Measurements from ENCODE around the gene HDAC3. TPM values are rescaled to one million over a fixed set of nuclear protein-coding genes. Genes with fewer than 3 reads are reported as not detected.
A peak's percentile ranks its signal among the peaks of the same experiment; 100 is the strongest.

Gene HDAC3
- total RNA-seq, 1 donor from 2014 or later, result 47.8 TPM

GRCh38 chr5:141681295-141681694 is 44.6 kb upstream of the HDAC3 start:
- Mint-ChIP-seq H3K36me3 (ENCODE audit: low read depth) (no peaks in the 10 kb centered on the region), H3K4me1 (ENCODE audit: low read depth) (peaks cover 16% of the 10 kb centered on the region), H3K9me3 (ENCODE audit: low read depth) (no peaks in the 10 kb centered on the region), H3K27ac (ENCODE audit: unreplicated experiment) (peak overlapping the region; percentile 97), H3K27me3 (ENCODE audit: low read depth) (no peaks in the 10 kb centered on the region), H3K4me3 (ENCODE audit: unreplicated experiment) (peak overlapping the region; percentile 74)
- no peak for TF ChIP-seq CTCF (IDR thresholded peaks at IDR 0.05)
- no peak for DNase-seq (ENCODE audit: low spot score)

- H3K4me1 Mint-ChIP-seq (ENCODE audit: low read depth), result peaks cover 16% of the 10 kb centered on the region
- H3K4me3 Mint-ChIP-seq (ENCODE audit: unreplicated experiment), result peak overlapping the region; percentile 74
- H3K36me3 Mint-ChIP-seq (ENCODE audit: low read depth), result no peaks in the 10 kb centered on the region
- no peaks in the 10 kb centered on the region for H3K27me3 Mint-ChIP-seq (ENCODE audit: low read depth)
- peak overlapping the region; percentile 97 for H3K27ac Mint-ChIP-seq (ENCODE audit: unreplicated experiment)
- TF ChIP-seq CTCF (IDR thresholded peaks at IDR 0.05), result no peak
- H3K9me3 Mint-ChIP-seq (ENCODE audit: low read depth), result no peaks in the 10 kb centered on the region
- DNase-seq (ENCODE audit: low spot score), result no peak
Measured at GRCh38 chr5:141680751-141681201, 44.1 kb upstream of the HDAC3 start.

GRCh38 chr5:141680178-141680577 is 43.5 kb upstream of the HDAC3 start:
- peaks cover 16% of the 10 kb centered on the region for H3K4me1 Mint-ChIP-seq (ENCODE audit: low read depth)
- no peak for DNase-seq (ENCODE audit: low spot score)
- no peak overlapping the region for H3K27ac Mint-ChIP-seq (ENCODE audit: unreplicated experiment)
- no peaks in the 10 kb centered on the region for H3K36me3 Mint-ChIP-seq (ENCODE audit: low read depth)
- no peaks in the 10 kb centered on the region for H3K9me3 Mint-ChIP-seq (ENCODE audit: low read depth)
- no peaks in the 10 kb centered on the region for H3K27me3 Mint-ChIP-seq (ENCODE audit: low read depth)
- no peak for TF ChIP-seq CTCF (IDR thresholded peaks at IDR 0.05)
- no peak overlapping the region for H3K4me3 Mint-ChIP-seq (ENCODE audit: unreplicated experiment)

GRCh38 chr5:141677415-141677814 is 40.8 kb upstream of the HDAC3 start:
- no peak overlapping the region for H3K4me3 Mint-ChIP-seq (ENCODE audit: unreplicated experiment)

GRCh38 chr5:141675672-141676071 is 39.0 kb upstream of the HDAC3 start:
- Mint-ChIP-seq H3K36me3 (ENCODE audit: low read depth) (no peaks in the 10 kb centered on the region), H3K27ac (ENCODE audit: unreplicated experiment) (no peak overlapping the region), H3K4me3 (ENCODE audit: unreplicated experiment) (no peak overlapping the region), H3K27me3 (ENCODE audit: low read depth) (no peaks in the 10 kb centered on the region), H3K9me3 (ENCODE audit: low read depth) (no peaks in the 10 kb centered on the region), H3K4me1 (ENCODE audit: low read depth) (peaks cover 2% of the 10 kb centered on the region)
- no peak for DNase-seq (ENCODE audit: low spot score)
- TF ChIP-seq CTCF (IDR thresholded peaks at IDR 0.05), result no peak

More at GRCh38 chr5:141677415-141677814, 40.8 kb upstream of the HDAC3 start:
- no peaks in the 10 kb centered on the region for H3K27me3 Mint-ChIP-seq (ENCODE audit: low read depth)
- H3K4me1 Mint-ChIP-seq (ENCODE audit: low read depth), result peaks cover 16% of the 10 kb centered on the region
- no peaks in the 10 kb centered on the region for H3K36me3 Mint-ChIP-seq (ENCODE audit: low read depth)
- DNase-seq (ENCODE audit: low spot score), result no peak
- no peak overlapping the region for H3K27ac Mint-ChIP-seq (ENCODE audit: unreplicated experiment)
- TF ChIP-seq CTCF (IDR thresholded peaks at IDR 0.05), result peak; percentile 44
- H3K9me3 Mint-ChIP-seq (ENCODE audit: low read depth), result no peaks in the 10 kb centered on the region

Data from chondrocyte (in vitro differentiated cells).